Esophagus squamous epithelium (tissue), 4 donors: ENCODE measurements around the gene TAF7.

Experiments
- POLR2A ChIP-seq, 4 donors: fragments of 450-650 bp; IDR thresholded peaks; one replicate each; pipeline ENCODE4 v1.6.1; 2017; ENCODE audit warnings: antibody characterized with exemption in 4 of 4, mild to moderate bottlenecking in 4 of 4, moderate library complexity in 3 of 4
- TF ChIP-seq, protein P1 (sequence below), 6 experiments: fragments of 450-650 bp in 4 of 6; fragments of 200-600 bp in 2 of 6; sonication (generic) in 2 of 6; IDR thresholded peaks; one replicate each; pipeline ENCODE4 v1.5.1; 2016 to 2019; ENCODE audit warnings: antibody characterized with exemption in 6 of 6, mild to moderate bottlenecking in 4 of 6, moderate library complexity in 4 of 6

- TF ChIP-seq, protein P1, sequence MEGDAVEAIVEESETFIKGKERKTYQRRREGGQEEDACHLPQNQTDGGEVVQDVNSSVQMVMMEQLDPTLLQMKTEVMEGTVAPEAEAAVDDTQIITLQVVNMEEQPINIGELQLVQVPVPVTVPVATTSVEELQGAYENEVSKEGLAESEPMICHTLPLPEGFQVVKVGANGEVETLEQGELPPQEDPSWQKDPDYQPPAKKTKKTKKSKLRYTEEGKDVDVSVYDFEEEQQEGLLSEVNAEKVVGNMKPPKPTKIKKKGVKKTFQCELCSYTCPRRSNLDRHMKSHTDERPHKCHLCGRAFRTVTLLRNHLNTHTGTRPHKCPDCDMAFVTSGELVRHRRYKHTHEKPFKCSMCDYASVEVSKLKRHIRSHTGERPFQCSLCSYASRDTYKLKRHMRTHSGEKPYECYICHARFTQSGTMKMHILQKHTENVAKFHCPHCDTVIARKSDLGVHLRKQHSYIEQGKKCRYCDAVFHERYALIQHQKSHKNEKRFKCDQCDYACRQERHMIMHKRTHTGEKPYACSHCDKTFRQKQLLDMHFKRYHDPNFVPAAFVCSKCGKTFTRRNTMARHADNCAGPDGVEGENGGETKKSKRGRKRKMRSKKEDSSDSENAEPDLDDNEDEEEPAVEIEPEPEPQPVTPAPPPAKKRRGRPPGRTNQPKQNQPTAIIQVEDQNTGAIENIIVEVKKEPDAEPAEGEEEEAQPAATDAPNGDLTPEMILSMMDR (IDR thresholded peaks at IDR 0.05): no peak
- no peak for TF ChIP-seq POLR2A (IDR thresholded peaks at IDR 0.05)
Measured at GRCh38 chr5:141319202-141319601, 1.4 kb downstream of the TAF7 start.
